IPS-15b (cell line): ENCODE results near the gene GMDS.

Experiments
- H3K27me3 ChIP-seq: one replicate; pipeline ENCODE4 v1.6.1; 2013; ENCODE audit warnings: low read length; ENCODE audit not compliant: control insufficient read depth, insufficient read depth
- H3K36me3 ChIP-seq: one replicate; pipeline ENCODE4 v1.6.1; 2013; ENCODE audit warnings: low read length; ENCODE audit not compliant: control insufficient read depth, insufficient read depth
- H3K4me1 ChIP-seq: one replicate; pipeline ENCODE4 v1.6.1; 2013; ENCODE audit warnings: mild to moderate bottlenecking, low read length; ENCODE audit not compliant: control insufficient read depth, insufficient read depth
- H3K4me3 ChIP-seq: one replicate; pipeline ENCODE4 v1.5.1; 2013; ENCODE audit warnings: low read depth, low read length
- H3K9ac ChIP-seq: one replicate; pipeline ENCODE4 v1.6.1; 2013; ENCODE audit warnings: low read depth, mild to moderate bottlenecking, low read length
- H3K9me3 ChIP-seq: one replicate; pipeline ENCODE4 v1.6.1; 2013; ENCODE audit warnings: mild to moderate bottlenecking, low read length; ENCODE audit not compliant: control insufficient read depth, insufficient read depth

Gene GMDS

GRCh38 chr6:2184700-2185455, 60.5 kb downstream of the GMDS start:
- Histone ChIP-seq H3K4me3 (no peak overlapping the region), H3K9ac (no peak overlapping the region), H3K36me3 (no peaks in the 10 kb centered on the region), H3K9me3 (no peaks in the 10 kb centered on the region), H3K27me3 (no peaks in the 10 kb centered on the region), H3K4me1 (no peaks in the 10 kb centered on the region)

DNA sequence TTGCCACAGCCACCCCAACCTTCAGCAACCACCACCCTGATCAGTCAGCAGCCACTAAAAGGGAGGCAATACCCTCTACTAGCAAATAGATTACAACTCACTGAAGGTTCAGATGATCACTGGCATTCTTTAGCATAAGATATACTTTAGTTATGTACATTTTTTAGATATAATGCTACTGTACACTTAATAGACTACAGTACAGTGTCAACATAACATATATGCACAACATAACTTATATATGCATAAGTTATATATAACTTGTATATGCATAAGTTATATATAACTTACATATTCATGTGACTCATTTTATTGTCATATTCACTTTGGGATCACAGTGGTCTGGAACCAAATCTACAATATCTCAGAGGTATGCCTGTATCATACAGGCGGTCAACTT, 61.7 kb downstream of the GMDS start:
- Histone ChIP-seq H3K27me3 (no peaks in the 10 kb centered on the region), H3K4me3 (no peak overlapping the region)

DNA sequence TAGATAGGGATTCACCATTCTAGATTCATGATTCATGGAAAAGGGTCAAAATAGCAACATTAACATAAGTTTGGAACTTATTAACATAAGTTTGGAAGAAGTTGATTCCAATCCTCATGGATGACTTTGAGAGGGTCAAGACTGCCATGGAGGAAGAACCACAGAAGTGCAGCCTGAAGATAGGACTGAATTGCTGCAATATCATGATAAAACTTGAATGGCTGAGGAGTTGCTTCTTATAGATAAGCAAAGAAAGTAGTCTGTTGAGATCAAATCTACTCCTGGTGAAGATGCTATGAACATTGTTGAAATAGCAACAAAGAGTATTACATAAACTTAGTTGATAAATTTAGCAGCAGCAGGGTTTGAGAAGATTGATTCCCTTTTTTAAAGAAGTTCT, 62.2 kb downstream of the GMDS start:
- H3K27me3 ChIP-seq, result no peaks in the 10 kb centered on the region
- no peak overlapping the region for H3K9ac ChIP-seq
- no peaks in the 10 kb centered on the region for H3K9me3 ChIP-seq
- H3K4me3 ChIP-seq, result no peak overlapping the region
- no peaks in the 10 kb centered on the region for H3K4me1 ChIP-seq
- no peaks in the 10 kb centered on the region for H3K36me3 ChIP-seq

More for the DNA sequence above, 61.7 kb downstream of the GMDS start:
- Histone ChIP-seq H3K36me3 (no peaks in the 10 kb centered on the region), H3K4me1 (no peaks in the 10 kb centered on the region), H3K9ac (no peak overlapping the region), H3K9me3 (no peaks in the 10 kb centered on the region)

GRCh38 chr6:2182251-2182650, 63.2 kb downstream of the GMDS start:
- H3K4me3 ChIP-seq, result no peak overlapping the region
- no peaks in the 10 kb centered on the region for H3K27me3 ChIP-seq
- no peaks in the 10 kb centered on the region for H3K36me3 ChIP-seq
- H3K9ac ChIP-seq, result no peak overlapping the region
- no peaks in the 10 kb centered on the region for H3K9me3 ChIP-seq
- H3K4me1 ChIP-seq, result no peaks in the 10 kb centered on the region

- H3K9ac ChIP-seq, result no peak overlapping the region
- H3K36me3 ChIP-seq, result no peaks in the 10 kb centered on the region
- H3K27me3 ChIP-seq, result no peaks in the 10 kb centered on the region
- no peak overlapping the region for H3K4me3 ChIP-seq
- H3K9me3 ChIP-seq, result no peaks in the 10 kb centered on the region
- no peaks in the 10 kb centered on the region for H3K4me1 ChIP-seq
Observed at GRCh38 chr6:2181567-2181966, 63.8 kb downstream of the GMDS start.

- no peaks in the 10 kb centered on the region for H3K4me1 ChIP-seq
- H3K9ac ChIP-seq, result no peak overlapping the region
- H3K9me3 ChIP-seq, result no peaks in the 10 kb centered on the region
- H3K4me3 ChIP-seq, result no peak overlapping the region
- H3K27me3 ChIP-seq, result no peaks in the 10 kb centered on the region
- no peaks in the 10 kb centered on the region for H3K36me3 ChIP-seq
Observed at GRCh38 chr6:2179950-2180349, 65.5 kb downstream of the GMDS start.

GRCh38 chr6:2179241-2179640, 66.2 kb downstream of the GMDS start:
- Histone ChIP-seq H3K9me3 (no peaks in the 10 kb centered on the region), H3K36me3 (no peaks in the 10 kb centered on the region)

DNA sequence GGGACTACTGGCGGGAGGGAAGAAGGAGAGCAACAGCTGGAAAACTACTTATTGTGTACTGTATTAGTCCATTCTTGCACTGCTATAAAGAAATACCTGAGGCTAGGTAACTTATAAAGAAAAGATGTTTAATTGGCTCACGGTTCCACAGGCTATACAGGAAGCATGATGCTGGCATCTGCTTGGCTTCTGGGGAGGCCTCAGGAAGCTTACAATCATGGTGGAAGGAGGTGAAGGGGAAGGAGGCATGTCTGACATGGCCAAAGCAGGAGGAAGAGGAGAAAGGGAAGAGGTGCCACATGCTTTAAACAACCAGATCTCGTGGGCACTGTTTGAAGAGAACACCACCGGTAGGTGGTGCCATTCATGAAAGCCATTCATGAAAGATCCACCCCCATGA, 67.3 kb downstream of the GMDS start:
- Histone ChIP-seq H3K4me1 (no peaks in the 10 kb centered on the region), H3K4me3 (no peak overlapping the region), H3K36me3 (no peaks in the 10 kb centered on the region), H3K9ac (no peak overlapping the region), H3K27me3 (no peaks in the 10 kb centered on the region), H3K9me3 (no peaks in the 10 kb centered on the region)

More at GRCh38 chr6:2179241-2179640, 66.2 kb downstream of the GMDS start:
- Histone ChIP-seq H3K9ac (no peak overlapping the region), H3K27me3 (no peaks in the 10 kb centered on the region), H3K4me3 (no peak overlapping the region), H3K4me1 (no peaks in the 10 kb centered on the region)

GRCh38 chr6:2175825-2176224, 69.6 kb downstream of the GMDS start:
- Histone ChIP-seq H3K4me1 (no peaks in the 10 kb centered on the region), H3K4me3 (no peak overlapping the region), H3K9ac (no peak overlapping the region), H3K9me3 (no peaks in the 10 kb centered on the region), H3K27me3 (no peaks in the 10 kb centered on the region), H3K36me3 (no peaks in the 10 kb centered on the region)

DNA sequence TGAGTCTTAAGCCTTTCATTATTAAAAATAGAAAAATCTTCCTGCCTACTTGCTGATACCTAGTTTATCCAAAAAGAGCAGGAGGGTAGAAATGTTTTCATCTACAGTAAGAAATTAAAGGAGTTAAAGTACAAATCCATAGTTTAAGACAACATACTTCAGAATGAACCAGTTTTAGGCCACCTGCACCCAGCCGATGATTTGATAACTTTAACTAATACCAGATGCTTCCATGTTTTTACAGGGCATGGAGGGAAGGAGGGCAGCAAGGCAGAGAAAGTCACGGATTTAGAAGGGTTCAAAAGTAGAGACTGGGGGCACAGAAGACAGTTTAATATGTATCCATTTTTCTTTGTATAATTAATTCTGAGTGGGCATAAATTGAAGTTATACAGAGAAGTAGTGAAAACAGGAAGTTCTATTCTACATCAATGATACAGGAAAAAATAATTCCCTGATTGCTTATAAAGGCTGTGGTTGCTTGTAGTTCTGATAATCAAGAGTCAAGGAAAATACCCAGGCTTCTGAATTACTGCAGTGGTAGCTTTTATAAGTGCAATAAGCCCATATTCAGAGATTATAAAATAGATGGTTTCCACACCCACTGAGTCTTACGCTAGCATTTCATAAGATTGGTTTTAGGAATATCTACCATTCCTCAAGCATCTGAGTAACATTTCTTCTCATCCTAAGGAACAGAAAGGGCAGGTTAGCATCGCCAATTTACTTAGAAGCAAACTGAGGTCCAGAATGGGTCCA, 72.0 kb downstream of the GMDS start:
- Histone ChIP-seq H3K36me3 (no peaks in the 10 kb centered on the region), H3K4me1 (no peaks in the 10 kb centered on the region), H3K4me3 (no peak overlapping the region), H3K27me3 (no peaks in the 10 kb centered on the region), H3K9ac (no peak overlapping the region), H3K9me3 (no peaks in the 10 kb centered on the region)

DNA sequence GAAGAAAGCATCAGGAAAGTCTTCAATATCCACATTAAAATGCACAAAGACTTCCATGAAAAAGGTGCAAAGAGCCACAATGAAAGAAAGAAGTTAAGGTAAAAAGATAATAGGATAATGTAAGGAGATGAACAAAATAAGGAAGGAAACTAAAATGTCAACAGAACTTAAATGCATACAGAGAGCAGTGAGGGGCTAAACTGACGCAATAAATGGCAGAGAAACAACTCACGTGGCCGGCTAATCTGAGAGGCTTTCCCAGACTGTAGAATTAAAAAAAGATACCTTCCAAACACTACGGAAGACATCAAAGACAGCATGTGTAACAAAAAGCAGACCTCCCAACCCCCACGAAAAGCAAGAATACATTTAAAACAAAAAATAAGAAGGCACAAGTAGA, 73.7 kb downstream of the GMDS start:
- Histone ChIP-seq H3K9me3 (no peaks in the 10 kb centered on the region), H3K27me3 (no peaks in the 10 kb centered on the region), H3K4me1 (no peaks in the 10 kb centered on the region), H3K36me3 (no peaks in the 10 kb centered on the region), H3K4me3 (no peak overlapping the region), H3K9ac (no peak overlapping the region)

GRCh38 chr6:2168480-2168879, 76.9 kb downstream of the GMDS start:
- peaks cover 5% of the 10 kb centered on the region for H3K4me1 ChIP-seq
- H3K36me3 ChIP-seq, result no peaks in the 10 kb centered on the region
- no peak overlapping the region for H3K9ac ChIP-seq
- peaks cover 5% of the 10 kb centered on the region for H3K9me3 ChIP-seq
- no peak overlapping the region for H3K4me3 ChIP-seq
- H3K27me3 ChIP-seq, result no peaks in the 10 kb centered on the region
